Mucosa of stomach (tissue), 1 donor: ENCODE results near the gene CBLIF.
"Not testable (repeated sequence)": the region's sequence is repeated elsewhere in the genome, so short reads cannot be mapped to it uniquely, and the experiment has no call there.

ENCODE experiments used
- H3K27me3 ChIP-seq: one replicate; pipeline ENCODE4 v1.7.0; 2013; ENCODE audit warnings: mild to moderate bottlenecking, low read length; ENCODE audit not compliant: control insufficient read depth, insufficient read depth
- H3K36me3 ChIP-seq: one replicate; pipeline ENCODE4 v1.7.0; 2013; ENCODE audit warnings: low read length; ENCODE audit not compliant: control insufficient read depth, insufficient read depth
- H3K4me1 ChIP-seq: one replicate; pipeline ENCODE4 v1.7.0; 2013; ENCODE audit warnings: mild to moderate bottlenecking, low read length; ENCODE audit not compliant: control insufficient read depth, insufficient read depth
- H3K4me3 ChIP-seq: one replicate; pipeline ENCODE4 v1.7.0; 2013; ENCODE audit warnings: low read length
- H3K9ac ChIP-seq: one replicate; pipeline ENCODE4 v1.7.0; 2013; ENCODE audit warnings: mild to moderate bottlenecking, low read length, moderate library complexity
- H3K9me3 ChIP-seq: one replicate; pipeline ENCODE4 v1.7.0; 2013; ENCODE audit warnings: mild to moderate bottlenecking, low read length, moderate library complexity; ENCODE audit not compliant: control insufficient read depth
- donor health status: Pancreatic carcinoma.

The CBLIF gene

GRCh38 chr11:59787255-59787588 lies 58.1 kb downstream of the CBLIF start:
- H3K9ac ChIP-seq, result peak overlapping the region; percentile 16
- H3K4me1 ChIP-seq, result peaks cover 20% of the 10 kb centered on the region
- no peak overlapping the region for H3K4me3 ChIP-seq
- H3K9me3 ChIP-seq, result no peaks in the 10 kb centered on the region
- H3K36me3 ChIP-seq, result no peaks in the 10 kb centered on the region
- H3K27me3 ChIP-seq, result no peaks in the 10 kb centered on the region

GRCh38 chr11:59785818-59786217 lies 59.5 kb downstream of the CBLIF start:
- H3K27me3 ChIP-seq, result no peaks in the 10 kb centered on the region
- no peak overlapping the region for H3K9ac ChIP-seq
- no peaks in the 10 kb centered on the region for H3K36me3 ChIP-seq

GRCh38 chr11:59784441-59784840 lies 60.9 kb downstream of the CBLIF start:
- not testable (repeated sequence) for H3K9ac ChIP-seq, H3K36me3 ChIP-seq, H3K27me3 ChIP-seq

More at GRCh38 chr11:59785818-59786217, 59.5 kb downstream of the CBLIF start:
- Histone ChIP-seq H3K4me1 (peaks cover 20% of the 10 kb centered on the region), H3K4me3 (no peak overlapping the region), H3K9me3 (no peaks in the 10 kb centered on the region)

GRCh38 chr11:59783632-59784090 lies 61.6 kb downstream of the CBLIF start:
- no peaks in the 10 kb centered on the region for H3K27me3 ChIP-seq
- no peaks in the 10 kb centered on the region for H3K36me3 ChIP-seq
- no peak overlapping the region for H3K9ac ChIP-seq
- no peaks in the 10 kb centered on the region for H3K9me3 ChIP-seq
- peaks cover 34% of the 10 kb centered on the region for H3K4me1 ChIP-seq
- H3K4me3 ChIP-seq, result no peak overlapping the region

More at GRCh38 chr11:59784441-59784840, 60.9 kb downstream of the CBLIF start:
- peaks cover 27% of the 10 kb centered on the region for H3K4me1 ChIP-seq
- H3K9me3 ChIP-seq, H3K4me3 ChIP-seq: not testable (repeated sequence)

GRCh38 chr11:59782080-59782479 lies 63.2 kb downstream of the CBLIF start:
- Histone ChIP-seq H3K4me3 (no peak overlapping the region), H3K9me3 (no peaks in the 10 kb centered on the region), H3K9ac (no peak overlapping the region), H3K36me3 (no peaks in the 10 kb centered on the region), H3K4me1 (peaks cover 42% of the 10 kb centered on the region), H3K27me3 (no peaks in the 10 kb centered on the region)

- no peak overlapping the region for H3K4me3 ChIP-seq
- no peaks in the 10 kb centered on the region for H3K36me3 ChIP-seq
- H3K4me1 ChIP-seq, result peaks cover 49% of the 10 kb centered on the region
- H3K9ac ChIP-seq, result no peak overlapping the region
- no peaks in the 10 kb centered on the region for H3K9me3 ChIP-seq
- no peaks in the 10 kb centered on the region for H3K27me3 ChIP-seq
These were observed 65.8 kb downstream of the CBLIF start for GRCh38 chr11:59779487-59779886.
